Tibial artery (tissue), 4 donors: ENCODE data around the gene OBSCN.

Experiments
- DNase-seq, 2 donors: peaks; one replicate each; pipeline ENCODE4 v3.0.0-alpha.2; 2019
- H3K27ac ChIP-seq, 2 donors: fragments of 200-600 bp; sonication (generic) in 1 of 2; 1 replicate in 1 of 2; 2 replicates in 1 of 2; pipeline ENCODE4 v1.5.1; 2018 to 2019; ENCODE audit warnings: mild to moderate bottlenecking in 1 of 2
- H3K27me3 ChIP-seq, 2 donors: fragments of 200-600 bp; sonication (generic) in 1 of 2; one replicate each; pipeline versions ENCODE4 v1.5.1 to v1.6.0; 2016 to 2019
- H3K36me3 ChIP-seq, 3 donors: fragments of 200-600 bp; sonication (generic) in 2 of 3; one replicate each; pipeline ENCODE4 v1.5.1; 2016 to 2019; ENCODE audit warnings: mild to moderate bottlenecking in 2 of 3
- H3K4me1 ChIP-seq, 4 donors: fragments of 200-600 bp; sonication (generic) in 2 of 4; 1 replicate in 3 of 4; 2 replicates in 1 of 4; pipeline ENCODE4 v1.5.1; 2016 to 2019
- H3K4me3 ChIP-seq, 2 donors: fragments of 200-600 bp; sonication (generic) in 1 of 2; 1 replicate in 1 of 2; 2 replicates in 1 of 2; pipeline ENCODE4 v1.5.1; 2018 to 2019; ENCODE audit warnings: mild to moderate bottlenecking in 2 of 2
- H3K9me3 ChIP-seq, 3 donors: fragments of 200-600 bp; sonication (generic) in 1 of 3; one replicate each; pipeline ENCODE4 v1.5.1; 2016 to 2019
- intact Hi-C: fragments of 100-400 bp; cut with DNase I; formaldehyde crosslinking; loops from one replicate; pipeline ENCODE4 v1.15.0; 2023; ENCODE audit warnings: low total_unique reads
- TF ChIP-seq, protein P1 (sequence below), 2 experiments: fragments of 200-600 bp in 1 of 2; fragments of 450-650 bp in 1 of 2; IDR thresholded peaks; one replicate each; pipeline ENCODE4 v1.5.1; 2017 to 2019; ENCODE audit warnings: antibody characterized with exemption in 2 of 2, mild to moderate bottlenecking in 1 of 2, moderate library complexity in 1 of 2

Gene OBSCN

DNA sequence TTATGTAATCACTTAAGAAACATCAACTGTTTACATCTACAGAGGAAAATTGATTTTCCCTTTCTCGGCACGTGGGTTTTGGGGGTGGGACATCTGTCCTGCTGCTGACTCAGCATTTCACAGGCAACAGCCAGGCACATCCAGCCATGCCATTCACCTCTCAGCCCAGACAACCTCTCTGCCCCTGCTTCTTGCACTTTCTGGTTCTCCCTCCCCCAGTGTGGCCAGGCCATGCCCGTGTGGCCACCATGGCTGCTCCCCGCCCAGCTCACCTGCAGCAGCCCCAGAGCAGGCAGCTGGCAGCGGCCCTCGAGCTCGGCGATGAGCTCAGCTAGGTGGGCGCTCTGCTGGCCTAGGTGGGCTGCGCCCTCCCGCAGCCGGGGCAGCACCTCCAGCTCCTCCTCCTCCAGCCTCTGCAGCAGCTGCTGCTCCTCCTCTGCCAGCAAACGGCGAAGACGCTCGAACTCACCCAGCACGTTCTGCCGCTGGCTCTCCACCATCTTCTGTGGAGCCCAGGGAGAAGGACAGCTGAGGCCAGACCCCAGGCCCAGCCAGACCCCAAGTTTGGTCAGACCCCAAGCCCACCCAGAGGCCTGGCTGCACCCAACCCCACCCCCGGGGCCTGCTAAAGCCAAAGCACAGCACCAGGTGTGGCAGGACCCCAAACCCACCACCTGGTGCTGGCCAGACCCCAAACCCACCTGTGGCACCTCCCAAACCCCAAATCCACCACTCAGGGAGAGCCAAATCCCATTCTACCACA lies 193.0 kb downstream of the OBSCN start:
- intact Hi-C loops: loop anchor here (5.0 to 10.0 kb wide), 3 partner anchors 86 to 666 kb away; partner anchors contain the start of genes JMJD4, RNF187 and SNAP47
- Histone ChIP-seq H3K4me1 (peaks cover 5 to 36% (median 21%) of the 10 kb centered on the region in 4 donors), H3K27me3 (no peaks in the 10 kb centered on the region), H3K9me3 (no peaks in the 10 kb centered on the region), H3K4me3 (no peak overlapping the region), H3K36me3 (peaks cover 30 to 71% (median 54%) of the 10 kb centered on the region in 3 donors), H3K27ac (no peak overlapping the region)
- TF ChIP-seq, protein P1, sequence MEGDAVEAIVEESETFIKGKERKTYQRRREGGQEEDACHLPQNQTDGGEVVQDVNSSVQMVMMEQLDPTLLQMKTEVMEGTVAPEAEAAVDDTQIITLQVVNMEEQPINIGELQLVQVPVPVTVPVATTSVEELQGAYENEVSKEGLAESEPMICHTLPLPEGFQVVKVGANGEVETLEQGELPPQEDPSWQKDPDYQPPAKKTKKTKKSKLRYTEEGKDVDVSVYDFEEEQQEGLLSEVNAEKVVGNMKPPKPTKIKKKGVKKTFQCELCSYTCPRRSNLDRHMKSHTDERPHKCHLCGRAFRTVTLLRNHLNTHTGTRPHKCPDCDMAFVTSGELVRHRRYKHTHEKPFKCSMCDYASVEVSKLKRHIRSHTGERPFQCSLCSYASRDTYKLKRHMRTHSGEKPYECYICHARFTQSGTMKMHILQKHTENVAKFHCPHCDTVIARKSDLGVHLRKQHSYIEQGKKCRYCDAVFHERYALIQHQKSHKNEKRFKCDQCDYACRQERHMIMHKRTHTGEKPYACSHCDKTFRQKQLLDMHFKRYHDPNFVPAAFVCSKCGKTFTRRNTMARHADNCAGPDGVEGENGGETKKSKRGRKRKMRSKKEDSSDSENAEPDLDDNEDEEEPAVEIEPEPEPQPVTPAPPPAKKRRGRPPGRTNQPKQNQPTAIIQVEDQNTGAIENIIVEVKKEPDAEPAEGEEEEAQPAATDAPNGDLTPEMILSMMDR (IDR thresholded peaks at IDR 0.05): no peak
- DNase-seq: peak in 1 of 2 donors; percentile 55

- H3K27ac ChIP-seq: no peak overlapping the region
- intact Hi-C loops: loop anchor here (5.0 to 10.0 kb wide), 3 partner anchors 85 to 667 kb away; partner anchors contain the start of genes JMJD4, RNF187 and SNAP47
- TF ChIP-seq, protein P1 (IDR thresholded peaks at IDR 0.05): no peak
- H3K27me3 ChIP-seq: no peaks in the 10 kb centered on the region
- no peak overlapping the region for H3K4me3 ChIP-seq
- peak in 1 of 2 donors; percentile 25 for DNase-seq
- H3K4me1 ChIP-seq: peaks cover 5 to 37% (median 22%) of the 10 kb centered on the region in 4 donors
- no peaks in the 10 kb centered on the region for H3K9me3 ChIP-seq
- H3K36me3 ChIP-seq: peaks cover 19 to 60% (median 42%) of the 10 kb centered on the region in 3 donors
Measured at GRCh38 chr1:228401782-228402640, 194.2 kb downstream of the OBSCN start.

DNA sequence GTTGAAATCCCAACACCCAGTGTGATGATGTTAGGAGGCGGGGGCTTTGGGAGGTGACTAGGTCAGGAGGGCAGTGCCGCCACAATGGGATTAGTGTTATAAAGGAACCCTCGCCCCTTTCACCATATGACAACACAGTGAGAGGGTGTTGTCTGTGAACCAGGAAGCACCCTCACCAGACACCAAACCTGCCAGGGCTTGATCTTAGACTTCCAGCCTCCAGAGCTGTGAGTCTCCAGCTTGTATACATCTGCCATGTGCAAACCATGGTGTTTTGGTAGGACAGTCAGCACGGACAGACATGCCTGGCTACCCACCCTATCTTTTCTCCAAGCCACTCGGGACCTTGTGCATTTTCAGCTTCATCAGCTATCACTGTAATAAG lies 194.8 kb downstream of the OBSCN start:
- Histone ChIP-seq H3K27ac (no peak overlapping the region), H3K4me3 (no peak overlapping the region), H3K36me3 (peaks cover 12 to 54% (median 36%) of the 10 kb centered on the region in 3 donors), H3K4me1 (peaks cover 5 to 43% (median 27%) of the 10 kb centered on the region in 4 donors), H3K27me3 (no peaks in the 10 kb centered on the region), H3K9me3 (no peaks in the 10 kb centered on the region)
- TF ChIP-seq, protein P1 (IDR thresholded peaks at IDR 0.05): no peak
- intact Hi-C loops: loop anchor here (5.0 to 10.0 kb wide), 3 partner anchors 85 to 668 kb away; partner anchors contain the start of genes JMJD4, RNF187 and SNAP47
- DNase-seq: peak in 1 of 2 donors; percentile 21

DNA sequence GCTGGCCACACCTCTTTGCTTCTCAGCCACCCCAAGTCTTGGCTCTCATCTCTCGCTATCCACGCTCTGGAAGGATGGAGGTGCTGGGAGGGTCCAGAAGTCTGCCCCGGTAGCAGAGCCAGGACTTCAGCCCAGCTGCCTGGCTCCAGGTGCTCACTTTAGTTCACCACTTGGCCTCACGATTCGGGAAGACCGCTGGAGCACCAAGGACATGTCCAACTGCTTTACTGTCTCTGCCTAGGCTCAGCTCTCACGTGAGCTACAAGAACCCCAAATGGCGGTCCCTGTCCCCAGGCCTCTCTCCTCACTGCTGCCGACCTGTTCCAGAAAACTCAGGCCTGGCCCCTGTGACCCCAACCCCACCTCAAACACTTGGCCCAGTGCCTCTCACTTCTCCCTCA lies 195.4 kb downstream of the OBSCN start:
- H3K4me3 ChIP-seq: no peak overlapping the region
- H3K36me3 ChIP-seq: peaks cover 7 to 48% (median 30%) of the 10 kb centered on the region in 3 donors
- no peaks in the 10 kb centered on the region for H3K9me3 ChIP-seq
- TF ChIP-seq, protein P1 (IDR thresholded peaks at IDR 0.05): no peak
- H3K4me1 ChIP-seq: peaks cover 5 to 49% (median 33%) of the 10 kb centered on the region in 4 donors
- no peaks in the 10 kb centered on the region for H3K27me3 ChIP-seq
- intact Hi-C loops: loop anchor here (5.0 to 10.0 kb wide), 3 partner anchors 84 to 668 kb away; partner anchors contain the start of genes JMJD4, RNF187 and SNAP47
- H3K27ac ChIP-seq: no peak overlapping the region
- peak in 1 of 2 donors; percentile 59 for DNase-seq

DNA sequence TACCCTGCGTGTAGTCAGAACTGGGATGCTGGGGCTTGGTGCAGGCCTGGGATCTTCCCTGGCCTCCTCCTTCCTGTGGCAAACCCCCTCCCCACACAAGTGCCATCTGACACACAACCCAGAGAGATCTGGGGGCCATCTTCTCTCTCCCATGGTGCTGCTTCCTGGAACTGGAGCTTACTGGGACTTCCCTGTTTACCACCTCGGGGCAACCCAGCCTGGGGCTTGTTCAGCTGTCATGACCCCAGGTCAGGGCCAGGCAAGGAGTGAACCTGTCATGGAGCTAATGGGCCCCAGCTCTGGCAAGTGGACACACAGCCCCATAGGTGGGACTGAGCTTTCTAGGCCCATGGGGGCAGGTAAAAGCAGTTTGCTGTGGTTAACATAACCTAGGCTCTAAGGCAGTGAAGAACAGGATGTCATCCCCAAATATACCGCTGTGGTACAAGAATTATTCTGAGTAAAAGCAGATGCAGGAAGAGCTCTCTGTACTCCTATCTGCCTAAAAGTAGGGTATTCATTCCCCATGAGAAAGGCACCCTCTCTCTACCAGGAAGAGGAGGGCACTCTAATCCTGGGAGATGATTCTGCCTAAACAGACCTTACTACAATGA lies 196.4 kb downstream of the OBSCN start:
- intact Hi-C loops: loop anchor here (5.0 to 10.0 kb wide), 3 partner anchors 83 to 669 kb away; partner anchors contain the start of genes JMJD4, RNF187 and SNAP47
- peaks cover 7 to 41% (median 23%) of the 10 kb centered on the region in 3 donors for H3K36me3 ChIP-seq
- H3K4me3 ChIP-seq: peak overlapping the region in 1 of 2 donors; percentile 75

More for the DNA sequence above, 196.4 kb downstream of the OBSCN start:
- no peaks in the 10 kb centered on the region for H3K9me3 ChIP-seq
- TF ChIP-seq, protein P1 (IDR thresholded peaks at IDR 0.05): no peak
- peak in 1 of 2 donors; percentile 53 for DNase-seq
- no peak overlapping the region for H3K27ac ChIP-seq
- H3K4me1 ChIP-seq: peaks cover 5 to 54% (median 34%) of the 10 kb centered on the region in 4 donors
- H3K27me3 ChIP-seq: no peaks in the 10 kb centered on the region
